Esophagus squamous epithelium (tissue), 4 donors: ENCODE results near the gene HBEGF.

ENCODE experiments used
- CTCF ChIP-seq, 6 experiments: fragments of 450-650 bp in 4 of 6; fragments of 200-600 bp in 2 of 6; sonication (generic) in 2 of 6; IDR thresholded peaks; one replicate each; pipeline ENCODE4 v1.5.1; 2016 to 2019; ENCODE audit warnings: antibody characterized with exemption in 6 of 6, mild to moderate bottlenecking in 4 of 6, moderate library complexity in 4 of 6
- POLR2A ChIP-seq, 4 donors: fragments of 450-650 bp; IDR thresholded peaks; one replicate each; pipeline ENCODE4 v1.6.1; 2017; ENCODE audit warnings: antibody characterized with exemption in 4 of 4, mild to moderate bottlenecking in 4 of 4, moderate library complexity in 3 of 4

GRCh38 chr5:140322751-140323731 is 23.4 kb downstream of the HBEGF start:
- TF ChIP-seq CTCF (IDR thresholded peaks at IDR 0.05) (no peak), POLR2A (IDR thresholded peaks at IDR 0.05) (no peak)
